Chondrocyte (in vitro differentiated cells): ENCODE measurements around the gene ZNF750. TPM values are rescaled to one million over a fixed set of nuclear protein-coding genes. Genes with fewer than 3 reads are reported as not detected.
A peak's percentile ranks its signal among the peaks of the same experiment; 100 is the strongest.

Experiments
- DNase-seq: peaks from one replicate; pipeline ENCODE4 v3.0.0; 2021; ENCODE audit warnings: mixed read lengths, low spot score
- H3K27ac Mint-ChIP-seq: one replicate; pipeline ENCODE4 v1.8.0; 2021; ENCODE audit warnings: mild to moderate bottlenecking, moderate library complexity, mixed read lengths; ENCODE audit not compliant: unreplicated experiment
- H3K27me3 Mint-ChIP-seq: 2 replicates; pipeline ENCODE4 v1.8.0; 2021; ENCODE audit warnings: low read depth, mixed read lengths
- H3K36me3 Mint-ChIP-seq: 2 replicates; pipeline ENCODE4 v1.8.0; 2021; ENCODE audit warnings: low read depth, mixed read lengths
- H3K4me1 Mint-ChIP-seq: 2 replicates; pipeline ENCODE4 v1.8.0; 2021; ENCODE audit warnings: low read depth, mild to moderate bottlenecking, mixed read lengths
- H3K4me3 Mint-ChIP-seq: one replicate; pipeline ENCODE4 v1.8.0; 2021; ENCODE audit warnings: mild to moderate bottlenecking, moderate library complexity, mixed read lengths; ENCODE audit not compliant: unreplicated experiment
- H3K9me3 Mint-ChIP-seq: 2 replicates; pipeline ENCODE4 v1.8.0; 2021; ENCODE audit warnings: low read depth, mixed read lengths
- total RNA-seq: library from RNA; stranded (reverse); gene quantifications from 3 replicates; pipeline ENCODE4 v1.2.1, GENCODE V29; 2021
- TF ChIP-seq, protein P1 (sequence below): fragments of 200-600 bp; sonication (generic); IDR thresholded peaks from 2 replicates; pipeline ENCODE4 v1.5.0; 2021; ENCODE audit warnings: antibody characterized with exemption, mild to moderate bottlenecking, moderate library complexity

ZNF750 gene
- total RNA-seq, 1 donor from 2014 or later: not detected

DNA sequence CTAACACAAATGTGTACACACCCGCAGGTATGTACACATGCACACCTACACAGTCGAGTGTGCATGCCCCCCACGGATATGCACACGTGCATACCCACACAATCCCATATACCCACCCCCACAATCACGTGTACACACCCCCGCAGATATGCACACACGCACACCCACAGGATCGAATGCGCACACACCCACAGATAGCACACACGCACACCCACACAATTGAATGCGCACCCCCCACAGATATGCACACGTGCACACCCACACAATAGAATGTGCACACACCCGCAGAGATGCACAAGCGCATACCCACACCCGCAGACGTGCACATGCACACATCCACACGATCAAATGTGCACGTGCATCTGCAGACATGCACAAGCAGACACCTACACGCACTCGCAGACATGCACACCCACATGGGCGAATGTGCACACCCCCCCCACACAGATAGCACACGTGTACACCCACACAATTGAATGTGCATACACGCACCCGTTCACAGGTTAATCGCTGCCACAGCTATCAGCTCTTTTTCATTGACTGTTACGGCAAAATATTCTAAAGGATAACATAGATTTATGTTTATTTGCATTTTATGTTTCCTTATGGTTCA lies 10.8 kb downstream of the ZNF750 start:
- H3K4me1 Mint-ChIP-seq: no peaks in the 10 kb centered on the region
- H3K9me3 Mint-ChIP-seq: no peaks in the 10 kb centered on the region
- H3K4me3 Mint-ChIP-seq: no peak overlapping the region
- no peaks in the 10 kb centered on the region for H3K27me3 Mint-ChIP-seq
- peak; percentile 66 for DNase-seq
- TF ChIP-seq, protein P1, sequence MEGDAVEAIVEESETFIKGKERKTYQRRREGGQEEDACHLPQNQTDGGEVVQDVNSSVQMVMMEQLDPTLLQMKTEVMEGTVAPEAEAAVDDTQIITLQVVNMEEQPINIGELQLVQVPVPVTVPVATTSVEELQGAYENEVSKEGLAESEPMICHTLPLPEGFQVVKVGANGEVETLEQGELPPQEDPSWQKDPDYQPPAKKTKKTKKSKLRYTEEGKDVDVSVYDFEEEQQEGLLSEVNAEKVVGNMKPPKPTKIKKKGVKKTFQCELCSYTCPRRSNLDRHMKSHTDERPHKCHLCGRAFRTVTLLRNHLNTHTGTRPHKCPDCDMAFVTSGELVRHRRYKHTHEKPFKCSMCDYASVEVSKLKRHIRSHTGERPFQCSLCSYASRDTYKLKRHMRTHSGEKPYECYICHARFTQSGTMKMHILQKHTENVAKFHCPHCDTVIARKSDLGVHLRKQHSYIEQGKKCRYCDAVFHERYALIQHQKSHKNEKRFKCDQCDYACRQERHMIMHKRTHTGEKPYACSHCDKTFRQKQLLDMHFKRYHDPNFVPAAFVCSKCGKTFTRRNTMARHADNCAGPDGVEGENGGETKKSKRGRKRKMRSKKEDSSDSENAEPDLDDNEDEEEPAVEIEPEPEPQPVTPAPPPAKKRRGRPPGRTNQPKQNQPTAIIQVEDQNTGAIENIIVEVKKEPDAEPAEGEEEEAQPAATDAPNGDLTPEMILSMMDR: no peak
- H3K36me3 Mint-ChIP-seq: peaks cover 14% of the 10 kb centered on the region
- H3K27ac Mint-ChIP-seq: no peak overlapping the region

DNA sequence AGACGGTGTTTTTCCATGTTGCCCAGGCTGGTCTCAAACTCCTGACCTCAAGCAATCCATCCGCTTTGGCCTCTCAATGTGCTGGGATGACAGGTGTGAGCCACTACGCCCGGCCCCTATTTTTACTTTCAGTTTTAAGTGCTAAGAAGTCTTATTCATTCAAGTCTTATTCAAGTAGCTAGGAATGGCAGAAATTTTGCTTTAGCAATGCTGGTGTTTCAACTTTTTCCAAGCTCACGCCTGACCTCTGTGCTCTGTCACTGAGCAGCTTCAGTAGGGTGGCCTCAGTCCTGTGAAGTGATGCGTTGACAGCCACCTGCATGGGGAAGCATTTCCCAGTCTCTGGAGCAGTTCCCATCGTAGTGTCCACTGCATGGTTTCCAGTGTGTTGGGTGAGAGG lies 12.9 kb downstream of the ZNF750 start:
- Mint-ChIP-seq H3K27me3 (no peaks in the 10 kb centered on the region), H3K4me3 (no peak overlapping the region), H3K4me1 (no peaks in the 10 kb centered on the region), H3K27ac (no peak overlapping the region), H3K9me3 (no peaks in the 10 kb centered on the region), H3K36me3 (peaks cover 20% of the 10 kb centered on the region)
- no peak for DNase-seq
- TF ChIP-seq, protein P1: no peak

DNA sequence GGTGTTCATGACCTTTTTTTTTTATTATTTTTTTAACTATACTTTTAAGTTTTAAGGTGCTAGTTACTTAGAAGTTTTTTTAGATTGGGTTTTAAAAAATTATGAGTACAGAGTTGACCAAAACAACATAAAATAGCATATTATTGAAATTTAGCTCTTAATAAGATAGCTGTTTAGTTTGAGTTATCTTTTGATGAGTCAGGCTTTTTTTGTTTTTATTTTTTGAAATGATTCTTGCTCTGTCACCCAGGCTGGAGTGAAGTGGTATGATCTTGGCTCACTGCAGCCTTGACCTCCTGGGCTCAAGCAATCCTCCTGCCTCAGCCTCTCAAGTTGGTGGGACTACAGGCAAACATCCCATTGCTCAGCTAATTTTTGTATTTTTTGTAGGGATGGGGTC lies 13.6 kb downstream of the ZNF750 start:
- Mint-ChIP-seq H3K27me3 (no peaks in the 10 kb centered on the region), H3K4me1 (no peaks in the 10 kb centered on the region), H3K36me3 (peaks cover 20% of the 10 kb centered on the region), H3K9me3 (no peaks in the 10 kb centered on the region), H3K27ac (no peak overlapping the region), H3K4me3 (no peak overlapping the region)
- TF ChIP-seq, protein P1: no peak
- DNase-seq: no peak

DNA sequence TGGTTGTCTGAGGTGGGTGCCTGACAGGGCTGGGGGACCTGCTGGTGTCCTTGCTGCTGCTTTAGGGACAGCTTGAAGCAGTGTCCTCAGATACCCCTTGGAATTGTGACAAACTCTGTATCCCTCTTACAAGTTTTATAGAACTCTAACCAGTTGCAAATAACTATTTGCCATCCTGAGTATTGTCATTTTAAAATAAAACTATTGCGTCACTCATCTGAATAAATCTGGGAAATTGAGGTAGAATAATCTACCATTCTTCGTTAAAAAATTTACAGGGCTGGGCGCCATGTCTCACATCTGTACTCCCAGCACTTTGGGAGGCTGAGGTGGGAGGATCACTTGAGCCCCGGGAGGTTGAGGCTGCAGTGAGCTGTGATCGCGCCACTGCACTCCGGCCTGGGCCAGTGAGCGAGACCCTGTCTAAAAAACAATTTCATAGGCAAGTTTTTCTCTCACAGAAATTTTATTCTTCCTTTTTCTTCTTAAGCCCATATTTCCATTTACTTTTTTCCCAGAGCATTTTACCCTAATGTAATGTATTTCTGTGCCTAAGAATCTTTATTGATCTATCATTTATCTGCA lies 14.2 kb downstream of the ZNF750 start:
- Mint-ChIP-seq H3K4me3 (no peak overlapping the region), H3K36me3 (peaks cover 20% of the 10 kb centered on the region), H3K27ac (no peak overlapping the region), H3K27me3 (no peaks in the 10 kb centered on the region), H3K9me3 (peaks cover 3% of the 10 kb centered on the region), H3K4me1 (no peaks in the 10 kb centered on the region)
- TF ChIP-seq, protein P1: no peak
- DNase-seq: peak; percentile 52

DNA sequence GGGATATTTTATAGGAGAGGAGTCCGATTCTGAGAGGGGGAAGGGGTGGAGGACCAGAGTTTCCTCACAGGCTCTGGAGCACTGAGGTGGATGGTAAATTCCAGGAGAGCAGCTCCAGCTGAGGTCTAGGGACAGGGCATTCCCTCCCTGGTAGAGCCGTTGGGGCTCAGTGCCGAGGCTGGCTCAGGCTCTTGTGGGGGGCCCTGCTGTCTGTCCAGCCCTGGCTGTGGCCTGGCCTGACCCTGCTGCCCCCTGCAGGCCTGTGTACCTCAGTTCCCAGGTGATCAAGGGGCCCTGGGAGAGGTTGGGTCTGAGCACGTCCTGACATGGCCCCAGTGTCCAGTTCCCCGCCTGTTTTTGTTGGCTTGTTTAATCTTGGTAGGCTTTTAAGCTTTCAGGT lies 16.8 kb downstream of the ZNF750 start:
- Mint-ChIP-seq H3K36me3 (peaks cover 23% of the 10 kb centered on the region), H3K9me3 (peaks cover 9% of the 10 kb centered on the region), H3K27ac (no peak overlapping the region), H3K27me3 (no peaks in the 10 kb centered on the region), H3K4me3 (no peak overlapping the region), H3K4me1 (no peaks in the 10 kb centered on the region)
- peak; percentile 42 for DNase-seq
- TF ChIP-seq, protein P1: peak; percentile 23
